ENCODE data around the gene MYO1F. TPM values are rescaled to one million over a fixed set of nuclear protein-coding genes. Genes with fewer than 3 reads are reported as not detected.

MYO1F gene
- polyA plus RNA-seq, 3 donors = 3.7 to 10.5 (median 5.5) TPM

GRCh38 chr19:8505680-8506401 is 71.4 kb downstream of the MYO1F start:
- DNase-seq (ENCODE audit: extremely low read depth in 1 of 11, low read depth in 9 of 11, low spot score in 4 of 11) = peak; percentile 54 to 83 (median 72)

- DNase-seq (ENCODE audit: extremely low read depth in 1 of 11, low read depth in 9 of 11, low spot score in 4 of 11) = no peak
Measured at GRCh38 chr19:8504919-8505318, 72.3 kb downstream of the MYO1F start.

GRCh38 chr19:8504171-8504570 is 73.1 kb downstream of the MYO1F start:
- no peak for DNase-seq (ENCODE audit: extremely low read depth in 1 of 11, low read depth in 9 of 11, low spot score in 4 of 11)

GRCh38 chr19:8503510-8503909 is 73.7 kb downstream of the MYO1F start:
- DNase-seq (ENCODE audit: extremely low read depth in 1 of 11, low read depth in 9 of 11, low spot score in 4 of 11) = no peak

GRCh38 chr19:8501981-8502380 is 75.3 kb downstream of the MYO1F start:
- no peak for DNase-seq (ENCODE audit: extremely low read depth in 1 of 11, low read depth in 9 of 11, low spot score in 4 of 11)

GRCh38 chr19:8501516-8501915 is 75.7 kb downstream of the MYO1F start:
- no peak for DNase-seq (ENCODE audit: extremely low read depth in 1 of 11, low read depth in 9 of 11, low spot score in 4 of 11)

- no peak for DNase-seq (ENCODE audit: extremely low read depth in 1 of 11, low read depth in 9 of 11, low spot score in 4 of 11)
Measured at GRCh38 chr19:8500158-8500557, 77.1 kb downstream of the MYO1F start.

- no peak for DNase-seq (ENCODE audit: extremely low read depth in 1 of 11, low read depth in 9 of 11, low spot score in 4 of 11)
Measured at GRCh38 chr19:8499048-8499833, 78.0 kb downstream of the MYO1F start.

GRCh38 chr19:8498295-8498694 is 78.9 kb downstream of the MYO1F start:
- no peak for DNase-seq (ENCODE audit: extremely low read depth in 1 of 11, low read depth in 9 of 11, low spot score in 4 of 11)

- no peak for DNase-seq (ENCODE audit: extremely low read depth in 1 of 11, low read depth in 9 of 11, low spot score in 4 of 11)
Measured at GRCh38 chr19:8494158-8494557, 83.1 kb downstream of the MYO1F start.

GRCh38 chr19:8491574-8491973 is 85.7 kb downstream of the MYO1F start:
- no peak for DNase-seq (ENCODE audit: extremely low read depth in 1 of 11, low read depth in 9 of 11, low spot score in 4 of 11)

- DNase-seq (ENCODE audit: extremely low read depth in 1 of 11, low read depth in 9 of 11, low spot score in 4 of 11) = no peak
Measured at GRCh38 chr19:8490873-8491272, 86.4 kb downstream of the MYO1F start.

- DNase-seq (ENCODE audit: extremely low read depth in 1 of 11, low read depth in 9 of 11, low spot score in 4 of 11) = no peak
Measured at GRCh38 chr19:8490395-8490760, 86.9 kb downstream of the MYO1F start.

GRCh38 chr19:8489561-8490394 is 87.5 kb downstream of the MYO1F start:
- DNase-seq (ENCODE audit: extremely low read depth in 1 of 11, low read depth in 9 of 11, low spot score in 4 of 11) = no peak

GRCh38 chr19:8488365-8488764 is 88.9 kb downstream of the MYO1F start:
- no peak for DNase-seq (ENCODE audit: extremely low read depth in 1 of 11, low read depth in 9 of 11, low spot score in 4 of 11)

GRCh38 chr19:8487137-8487851 is 89.9 kb downstream of the MYO1F start:
- DNase-seq (ENCODE audit: extremely low read depth in 1 of 11, low read depth in 9 of 11, low spot score in 4 of 11) = no peak

- no peak for DNase-seq (ENCODE audit: extremely low read depth in 1 of 11, low read depth in 9 of 11, low spot score in 4 of 11)
Measured at GRCh38 chr19:8486661-8487136, 90.5 kb downstream of the MYO1F start.

GRCh38 chr19:8485561-8486371 is 91.5 kb downstream of the MYO1F start:
- no peak for DNase-seq (ENCODE audit: extremely low read depth in 1 of 11, low read depth in 9 of 11, low spot score in 4 of 11)
